BE2C (cell line): ENCODE data around the gene C2CD2L.
A peak's percentile ranks its signal among the peaks of the same experiment; 100 is the strongest.

Experiments used
- DNase-seq: peaks from one replicate; pipeline ENCODE4 v3.0.0-alpha.2; 2020
- H3K27me3 ChIP-seq: fragments of 250-450 bp; sonication (Bioruptor Pico); 2 replicates; pipeline ENCODE4 v1.5.1; 2020; ENCODE audit warnings: mild to moderate bottlenecking
- H3K36me3 ChIP-seq: fragments of 250-450 bp; sonication (Bioruptor Pico); 2 replicates; pipeline ENCODE4 v1.5.1; 2020; ENCODE audit warnings: mild to moderate bottlenecking
- H3K4me1 ChIP-seq: fragments of 250-450 bp; sonication (Bioruptor Pico); 2 replicates; pipeline ENCODE4 v1.5.1; 2020
- H3K4me3 ChIP-seq: 2 replicates; pipeline ENCODE4 v1.5.1; 2011; ENCODE audit warnings: low read depth, low read length
- H3K9me3 ChIP-seq: fragments of 250-450 bp; sonication (Bioruptor Pico); 2 replicates; pipeline ENCODE4 v1.5.1; 2020
- CTCF ChIP-seq: IDR thresholded peaks from 2 replicates; pipeline ENCODE4 v1.5.1; 2012; ENCODE audit warnings: mild to moderate bottlenecking, low read depth, low read length

The C2CD2L gene

GRCh38 chr11:119108146-119108856 is 1.2 kb downstream of the C2CD2L start:
- H3K4me1 ChIP-seq = peaks cover 12% of the 10 kb centered on the region
- peak overlapping the region; percentile 75 for H3K4me3 ChIP-seq
- peaks cover 20% of the 10 kb centered on the region for H3K36me3 ChIP-seq
- no peaks in the 10 kb centered on the region for H3K9me3 ChIP-seq
- TF ChIP-seq CTCF = no peak
- no peaks in the 10 kb centered on the region for H3K27me3 ChIP-seq
- peak; percentile 68 for DNase-seq

GRCh38 chr11:119108857-119109221 is 1.7 kb downstream of the C2CD2L start:
- Histone ChIP-seq H3K27me3 (no peaks in the 10 kb centered on the region), H3K36me3 (peaks cover 23% of the 10 kb centered on the region), H3K4me3 (peak overlapping the region; percentile 75), H3K4me1 (peaks cover 12% of the 10 kb centered on the region), H3K9me3 (no peaks in the 10 kb centered on the region)
- DNase-seq = no peak
- TF ChIP-seq CTCF = no peak

GRCh38 chr11:119109843-119110242 is 2.7 kb downstream of the C2CD2L start:
- Histone ChIP-seq H3K4me1 (peaks cover 12% of the 10 kb centered on the region), H3K36me3 (peaks cover 26% of the 10 kb centered on the region), H3K9me3 (no peaks in the 10 kb centered on the region), H3K27me3 (no peaks in the 10 kb centered on the region), H3K4me3 (no peak overlapping the region)
- no peak for TF ChIP-seq CTCF
- no peak for DNase-seq

- TF ChIP-seq CTCF = no peak
- H3K4me3 ChIP-seq = no peak overlapping the region
- H3K27me3 ChIP-seq = no peaks in the 10 kb centered on the region
- DNase-seq = no peak
- peaks cover 29% of the 10 kb centered on the region for H3K36me3 ChIP-seq
- no peaks in the 10 kb centered on the region for H3K9me3 ChIP-seq
- peaks cover 12% of the 10 kb centered on the region for H3K4me1 ChIP-seq
Measured at GRCh38 chr11:119110439-119110838, 3.3 kb downstream of the C2CD2L start.

GRCh38 chr11:119111361-119111925 is 4.3 kb downstream of the C2CD2L start:
- no peak for DNase-seq
- H3K4me3 ChIP-seq = no peak overlapping the region
- H3K9me3 ChIP-seq = no peaks in the 10 kb centered on the region
- no peak for TF ChIP-seq CTCF
- no peaks in the 10 kb centered on the region for H3K27me3 ChIP-seq
- peaks cover 8% of the 10 kb centered on the region for H3K4me1 ChIP-seq
- peaks cover 31% of the 10 kb centered on the region for H3K36me3 ChIP-seq

GRCh38 chr11:119112314-119113020 is 5.3 kb downstream of the C2CD2L start:
- DNase-seq = no peak
- Histone ChIP-seq H3K27me3 (no peaks in the 10 kb centered on the region), H3K9me3 (no peaks in the 10 kb centered on the region), H3K4me3 (no peak overlapping the region), H3K4me1 (peaks cover 6% of the 10 kb centered on the region; the same call in 1 of the 2 replicates), H3K36me3 (peaks cover 31% of the 10 kb centered on the region)
- no peak for TF ChIP-seq CTCF
